Stomach (tissue), 4 donors: Measurements from ENCODE around the gene TRAF4.

ENCODE experiments used
- CTCF ChIP-seq, 7 experiments: fragments of 450-650 bp in 4 of 7; fragments of 200-600 bp in 3 of 7; sonication (generic) in 3 of 7; IDR thresholded peaks; one replicate each; pipeline ENCODE4 v1.5.1; 2016 to 2019; ENCODE audit warnings: antibody characterized with exemption in 7 of 7, control low read depth in 2 of 7, mild to moderate bottlenecking in 1 of 7
- EP300 ChIP-seq: sonication (generic); formaldehyde crosslinking; IDR thresholded peaks from one replicate; pipeline ENCODE4 v1.6.1; 2017; ENCODE audit warnings: antibody characterized with exemption
- POLR2AphosphoS5 ChIP-seq, 3 donors: sonication (generic); formaldehyde crosslinking; IDR thresholded peaks; one replicate each; pipeline ENCODE4 v1.6.1; 2016; ENCODE audit warnings: antibody characterized with exemption in 3 of 3

- TF ChIP-seq CTCF (IDR thresholded peaks at IDR 0.05) (no peak), POLR2AphosphoS5 (IDR thresholded peaks at IDR 0.05) (no peak), EP300 (no peak)
Measured at GRCh38 chr17:28723159-28723835, 20.5 kb upstream of the TRAF4 start.
